Stimulated activated naive CD8-positive, alpha-beta T cell treated with anti-CD3 and anti-CD28 coated beads, Interleukin-15, Interleukin-2, amounts not matched to agents 100 ng/mL and 50 ng/mL, for 24 hours (primary cell): ENCODE results near the gene BCO1.

ENCODE experiments used
- H3K27ac Mint-ChIP-seq: one replicate; pipeline ENCODE4 v1.8.0; 2021; ENCODE audit warnings: mild to moderate bottlenecking, mixed read lengths
- H3K27me3 Mint-ChIP-seq: one replicate; pipeline ENCODE4 v1.8.0; 2021; ENCODE audit warnings: mixed read lengths
- H3K36me3 Mint-ChIP-seq: one replicate; pipeline ENCODE4 v1.8.0; 2021; ENCODE audit warnings: low read depth, mixed read lengths
- H3K4me1 Mint-ChIP-seq: one replicate; pipeline ENCODE4 v1.8.0; 2021; ENCODE audit warnings: low read depth, mixed read lengths
- H3K4me3 Mint-ChIP-seq: one replicate; pipeline ENCODE4 v1.8.0; 2021; ENCODE audit warnings: mild to moderate bottlenecking, mixed read lengths
- H3K9me3 Mint-ChIP-seq: one replicate; pipeline ENCODE4 v1.8.0; 2021; ENCODE audit warnings: mixed read lengths

The BCO1 gene

GRCh38 chr16:81253141-81253540 is 14.7 kb downstream of the BCO1 start:
- Mint-ChIP-seq H3K27ac (no peak overlapping the region), H3K27me3 (no peaks in the 10 kb centered on the region), H3K4me1 (no peaks in the 10 kb centered on the region), H3K4me3 (no peak overlapping the region), H3K9me3 (no peaks in the 10 kb centered on the region), H3K36me3 (no peaks in the 10 kb centered on the region)

- H3K27me3 Mint-ChIP-seq = no peaks in the 10 kb centered on the region
- H3K27ac Mint-ChIP-seq = no peak overlapping the region
- no peaks in the 10 kb centered on the region for H3K9me3 Mint-ChIP-seq
These were observed 16.5 kb downstream of the BCO1 start for GRCh38 chr16:81254922-81255526.

GRCh38 chr16:81259916-81260315 is 21.4 kb downstream of the BCO1 start:
- H3K9me3 Mint-ChIP-seq = no peaks in the 10 kb centered on the region
- no peak overlapping the region for H3K27ac Mint-ChIP-seq
- H3K36me3 Mint-ChIP-seq = no peaks in the 10 kb centered on the region
- H3K27me3 Mint-ChIP-seq = no peaks in the 10 kb centered on the region
- H3K4me1 Mint-ChIP-seq = no peaks in the 10 kb centered on the region
- H3K4me3 Mint-ChIP-seq = no peak overlapping the region

More at GRCh38 chr16:81254922-81255526, 16.5 kb downstream of the BCO1 start:
- no peaks in the 10 kb centered on the region for H3K4me1 Mint-ChIP-seq
- no peaks in the 10 kb centered on the region for H3K36me3 Mint-ChIP-seq
- H3K4me3 Mint-ChIP-seq = no peak overlapping the region

GRCh38 chr16:81261049-81261648 is 22.7 kb downstream of the BCO1 start:
- Mint-ChIP-seq H3K4me3 (no peak overlapping the region), H3K4me1 (no peaks in the 10 kb centered on the region), H3K27ac (no peak overlapping the region), H3K27me3 (peaks cover 4% of the 10 kb centered on the region), H3K36me3 (no peaks in the 10 kb centered on the region), H3K9me3 (peaks cover 6% of the 10 kb centered on the region)

- no peaks in the 10 kb centered on the region for H3K4me1 Mint-ChIP-seq
- no peak overlapping the region for H3K4me3 Mint-ChIP-seq
- H3K36me3 Mint-ChIP-seq = no peaks in the 10 kb centered on the region
- peaks cover 4% of the 10 kb centered on the region for H3K27me3 Mint-ChIP-seq
- no peak overlapping the region for H3K27ac Mint-ChIP-seq
- H3K9me3 Mint-ChIP-seq = peaks cover 6% of the 10 kb centered on the region
These were observed 25.2 kb downstream of the BCO1 start for GRCh38 chr16:81263470-81264220.

GRCh38 chr16:81264386-81264785 is 25.9 kb downstream of the BCO1 start:
- H3K4me3 Mint-ChIP-seq = no peak overlapping the region
- H3K36me3 Mint-ChIP-seq = no peaks in the 10 kb centered on the region
- H3K27me3 Mint-ChIP-seq = peaks cover 4% of the 10 kb centered on the region
- H3K27ac Mint-ChIP-seq = no peak overlapping the region
- H3K9me3 Mint-ChIP-seq = peaks cover 6% of the 10 kb centered on the region
- no peaks in the 10 kb centered on the region for H3K4me1 Mint-ChIP-seq

- H3K9me3 Mint-ChIP-seq = peaks cover 6% of the 10 kb centered on the region
- H3K36me3 Mint-ChIP-seq = no peaks in the 10 kb centered on the region
- H3K27ac Mint-ChIP-seq = no peak overlapping the region
- no peak overlapping the region for H3K4me3 Mint-ChIP-seq
- H3K4me1 Mint-ChIP-seq = no peaks in the 10 kb centered on the region
- peaks cover 4% of the 10 kb centered on the region for H3K27me3 Mint-ChIP-seq
These were observed 26.6 kb downstream of the BCO1 start for GRCh38 chr16:81265052-81265451.

GRCh38 chr16:81265658-81266451 is 27.4 kb downstream of the BCO1 start:
- H3K27me3 Mint-ChIP-seq = peaks cover 4% of the 10 kb centered on the region
- no peak overlapping the region for H3K27ac Mint-ChIP-seq
- no peaks in the 10 kb centered on the region for H3K36me3 Mint-ChIP-seq
- H3K4me3 Mint-ChIP-seq = no peak overlapping the region
- H3K9me3 Mint-ChIP-seq = peaks cover 6% of the 10 kb centered on the region
- no peaks in the 10 kb centered on the region for H3K4me1 Mint-ChIP-seq

- Mint-ChIP-seq H3K9me3 (peaks cover 6% of the 10 kb centered on the region), H3K36me3 (no peaks in the 10 kb centered on the region), H3K27ac (no peak overlapping the region), H3K4me3 (no peak overlapping the region), H3K4me1 (no peaks in the 10 kb centered on the region), H3K27me3 (peaks cover 4% of the 10 kb centered on the region)
These were observed 28.2 kb downstream of the BCO1 start for GRCh38 chr16:81266680-81267095.

GRCh38 chr16:81268509-81268908 is 30.0 kb downstream of the BCO1 start:
- peaks cover 7% of the 10 kb centered on the region for H3K27me3 Mint-ChIP-seq
- no peaks in the 10 kb centered on the region for H3K4me1 Mint-ChIP-seq
- H3K27ac Mint-ChIP-seq = no peak overlapping the region
- H3K4me3 Mint-ChIP-seq = no peak overlapping the region
- H3K9me3 Mint-ChIP-seq = peaks cover 6% of the 10 kb centered on the region
- no peaks in the 10 kb centered on the region for H3K36me3 Mint-ChIP-seq

GRCh38 chr16:81273223-81273950 is 34.9 kb downstream of the BCO1 start:
- no peak overlapping the region for H3K27ac Mint-ChIP-seq
- H3K4me1 Mint-ChIP-seq = no peaks in the 10 kb centered on the region
- H3K36me3 Mint-ChIP-seq = no peaks in the 10 kb centered on the region
- no peak overlapping the region for H3K4me3 Mint-ChIP-seq
- H3K9me3 Mint-ChIP-seq = no peaks in the 10 kb centered on the region
- peaks cover 2% of the 10 kb centered on the region for H3K27me3 Mint-ChIP-seq

GRCh38 chr16:81275064-81275532 is 36.6 kb downstream of the BCO1 start:
- H3K36me3 Mint-ChIP-seq = no peaks in the 10 kb centered on the region
- H3K27ac Mint-ChIP-seq = no peak overlapping the region
- peaks cover 2% of the 10 kb centered on the region for H3K27me3 Mint-ChIP-seq
- H3K9me3 Mint-ChIP-seq = no peaks in the 10 kb centered on the region
- H3K4me3 Mint-ChIP-seq = no peak overlapping the region
- H3K4me1 Mint-ChIP-seq = no peaks in the 10 kb centered on the region

- H3K4me1 Mint-ChIP-seq = no peaks in the 10 kb centered on the region
- no peak overlapping the region for H3K4me3 Mint-ChIP-seq
- no peaks in the 10 kb centered on the region for H3K36me3 Mint-ChIP-seq
- H3K27ac Mint-ChIP-seq = no peak overlapping the region
- peaks cover 2% of the 10 kb centered on the region for H3K27me3 Mint-ChIP-seq
- no peaks in the 10 kb centered on the region for H3K9me3 Mint-ChIP-seq
These were observed 37.3 kb downstream of the BCO1 start for GRCh38 chr16:81275795-81276194.

GRCh38 chr16:81276323-81276722 is 37.8 kb downstream of the BCO1 start:
- Mint-ChIP-seq H3K36me3 (no peaks in the 10 kb centered on the region), H3K27me3 (peaks cover 2% of the 10 kb centered on the region), H3K4me3 (no peak overlapping the region), H3K4me1 (no peaks in the 10 kb centered on the region), H3K9me3 (no peaks in the 10 kb centered on the region), H3K27ac (no peak overlapping the region)
